IMR-90 (cell line): ENCODE results near the gene CR1L. TPM values are rescaled to one million over a fixed set of nuclear protein-coding genes. Genes with fewer than 3 reads are reported as not detected.

Source experiments
- ATAC-seq: fragments of 200-7000 bp; cut with Tn5 transposase; 2 replicates; pipeline ENCODE4 v1.9.1; 2020; ENCODE audit warnings: low read depth, mild to moderate bottlenecking, moderate library complexity
- BruUV-seq: library from RNA; stranded (reverse); fragments of 400-500 nt; replicated peaks from 2 replicates; lab custom pipeline; 2021; lab: Mats Ljungman, UMichigan
- CTCF ChIA-PET: fragments of 300-600 bp; formaldehyde crosslinking; extraction: SDS; loops from one replicate; lab custom pipeline; 2021; ENCODE audit warnings: antibody characterized with exemption; lab: Yijun Ruan, JAX
- POLR2A ChIA-PET: fragments of 300-600 bp; sonication (Branson Sonifier 250); formaldehyde crosslinking; loops from one replicate; lab custom pipeline; 2022; ENCODE audit warnings: antibody characterized with exemption; ENCODE audit not compliant: unreplicated experiment; lab: Charles Lee
- DNase-seq: peaks from one replicate; pipeline ENCODE4 v3.0.0; 2013
- H2AFZ ChIP-seq: replicated peaks from 2 replicates; pipeline ENCODE3; 2013; ENCODE audit warnings: low read length, mild to moderate bottlenecking; ENCODE audit not compliant: poor library complexity
- H2AK5ac ChIP-seq: 2 replicates; pipeline ENCODE4 v1.6.1; 2013; ENCODE audit warnings: low read depth, low read length, inconsistent platforms
- H2AK9ac ChIP-seq: replicated peaks from 2 replicates; pipeline ENCODE3; 2013; ENCODE audit warnings: mild to moderate bottlenecking, low read depth, low read length, moderate library complexity; ENCODE audit not compliant: poor library complexity
- H2BK120ac ChIP-seq: 2 replicates; pipeline ENCODE4 v1.6.1; 2013; ENCODE audit warnings: low read depth, low read length, inconsistent platforms
- H2BK15ac ChIP-seq: 3 replicates; pipeline ENCODE4 v1.6.1; 2013; ENCODE audit warnings: low read depth, low read length, inconsistent platforms
- H2BK20ac ChIP-seq: 2 replicates; pipeline ENCODE4 v1.6.1; 2013; ENCODE audit warnings: low read depth, mild to moderate bottlenecking, inconsistent platforms, low read length, moderate library complexity
- H2BK5ac ChIP-seq: 2 replicates; pipeline ENCODE4 v1.6.1; 2013; ENCODE audit warnings: mild to moderate bottlenecking, low read depth, low read length, inconsistent platforms; ENCODE audit not compliant: poor library complexity, severe bottlenecking
- H3K14ac ChIP-seq: replicated peaks from 2 replicates; pipeline ENCODE4 v1.6.1; 2013; ENCODE audit warnings: low read depth, low read length, inconsistent platforms
- H3K18ac ChIP-seq: 2 replicates; pipeline ENCODE4 v1.6.1; 2013; ENCODE audit warnings: low read depth, low read length, control low read depth
- H3K23ac ChIP-seq: 2 replicates; pipeline ENCODE4 v1.6.1; 2013; ENCODE audit warnings: low read depth, low read length, inconsistent platforms
- H3K27ac ChIP-seq: 2 replicates; pipeline ENCODE4 v1.5.1; 2013; ENCODE audit warnings: mild to moderate bottlenecking, control low read depth, low read length; ENCODE audit not compliant: insufficient read depth
- H3K27me3 ChIP-seq: 2 replicates; pipeline ENCODE4 v1.6.1; 2013; ENCODE audit warnings: low read length; ENCODE audit not compliant: control insufficient read depth, insufficient read depth
- H3K36me3 ChIP-seq: 2 replicates; pipeline ENCODE4 v1.6.1; 2013; ENCODE audit warnings: low read length, mixed read lengths; ENCODE audit not compliant: control insufficient read depth, insufficient read depth
- H3K4ac ChIP-seq: 2 replicates; pipeline ENCODE4 v1.6.1; 2013; ENCODE audit warnings: low read depth, low read length, inconsistent platforms
- H3K4me1 ChIP-seq: 2 replicates; pipeline ENCODE4 v1.6.1; 2013; ENCODE audit warnings: low read length, mixed read lengths; ENCODE audit not compliant: control insufficient read depth, insufficient read depth
- H3K4me2 ChIP-seq: 2 replicates; pipeline ENCODE4 v1.6.1; 2013; ENCODE audit warnings: low read depth, mild to moderate bottlenecking, control low read depth, low read length, moderate library complexity
- H3K4me3 ChIP-seq: 2 replicates; pipeline ENCODE4 v1.5.1; 2013; ENCODE audit warnings: low read depth, mild to moderate bottlenecking, control low read depth, low read length, moderate library complexity; ENCODE audit not compliant: insufficient read depth
- H3K56ac ChIP-seq: 2 replicates; pipeline ENCODE4 v1.6.1; 2013; ENCODE audit warnings: low read length, inconsistent platforms; ENCODE audit not compliant: insufficient read depth; ENCODE audit errors: extremely low read depth
- H3K79me1 ChIP-seq, 2 experiments: 2 replicates each; pipeline ENCODE4 v1.6.1; 2013; ENCODE audit warnings: low read length in 2 of 2, inconsistent platforms in 1 of 2, low read depth in 1 of 2
- H3K9ac ChIP-seq: 2 replicates; pipeline ENCODE4 v1.6.1; 2013; ENCODE audit warnings: low read depth, low read length, control low read depth
- H3K9me1 ChIP-seq: 2 replicates; pipeline ENCODE4 v1.6.1; 2013; ENCODE audit warnings: low read length, inconsistent platforms; ENCODE audit not compliant: insufficient read depth
- H3K9me3 ChIP-seq: 2 replicates; pipeline ENCODE4 v1.6.1; 2013; ENCODE audit warnings: low read length; ENCODE audit not compliant: control insufficient read depth, insufficient read depth
- H4K20me1 ChIP-seq: 2 replicates; pipeline ENCODE4 v1.6.1; 2013; ENCODE audit warnings: low read length, inconsistent platforms; ENCODE audit not compliant: insufficient read depth
- H4K5ac ChIP-seq: 2 replicates; pipeline ENCODE4 v1.6.1; 2013; ENCODE audit warnings: mild to moderate bottlenecking, low read depth, low read length, control low read depth
- H4K8ac ChIP-seq, 2 experiments: 2 replicates each; pipeline ENCODE4 v1.6.1; 2013; ENCODE audit warnings: low read depth in 2 of 2, low read length in 2 of 2, control low read depth in 1 of 2, inconsistent platforms in 1 of 2
- H4K91ac ChIP-seq: 2 replicates; pipeline ENCODE4 v1.6.1; 2013; ENCODE audit warnings: low read depth, low read length, inconsistent platforms; ENCODE audit not compliant: insufficient read depth
- CEBPB ChIP-seq: IDR thresholded peaks from 2 replicates; pipeline ENCODE4 v1.6.1; 2012; ENCODE audit warnings: low read depth, low read length, improper control_type of control experiment
- CTCF ChIP-seq: conservative IDR thresholded peaks from 2 replicates; pipeline ENCODE4 v1.5.1; 2012; ENCODE audit warnings: mild to moderate bottlenecking, low read depth, low read length, improper control_type of control experiment
- MAZ ChIP-seq: IDR thresholded peaks from 2 replicates; pipeline ENCODE4 v1.6.1; 2012; ENCODE audit warnings: low read depth, mild to moderate bottlenecking, low read length, improper control_type of control experiment, moderate library complexity, borderline replicate concordance
- RAD21 ChIP-seq: IDR thresholded peaks from 2 replicates; pipeline ENCODE4 v1.6.1; 2012; ENCODE audit warnings: low read length, improper control_type of control experiment
- SMC3 ChIP-seq: fragments of 150-350 bp; IDR thresholded peaks from 2 replicates; pipeline ENCODE4 v1.6.1; 2016; ENCODE audit warnings: low read depth, mild to moderate bottlenecking, antibody characterized with exemption, low read length, moderate library complexity
- WGBS, 2 experiments: methylation state at CpG; one replicate each; pipeline versions ENCODE4 v1.1.5 to v1.1.7; 2013; ENCODE audit warnings: missing lambda C conversion rate in 2 of 2; ENCODE audit not compliant: insufficient read length in 1 of 2; ENCODE audit errors: extremely low coverage in 2 of 2; 5-methylcytosine and 5-hydroxymethylcytosine counted together
- dilution Hi-C: fragments of 300-500 bp; cut with HindIII; formaldehyde crosslinking; loops from one replicate; pipeline ENCODE4 v1.14.3; 2018; ENCODE audit warnings: low sequenced_read_pairs; ENCODE audit not compliant: unreplicated experiment
- in situ Hi-C: fragments of 300-500 bp; cut with MboI; formaldehyde crosslinking; loops from 3 replicates; pipeline ENCODE4 v1.14.3; 2019; ENCODE audit warnings: low sequenced_read_pairs, inconsistent platforms, mixed read lengths
- intact Hi-C: fragments of 100-400 bp; cut with micrococcal nuclease; formaldehyde crosslinking; loops from 2 replicates; pipeline ENCODE4 v1.10.0; 2022
- polyA plus RNA-seq, 3 experiments: library from polyadenylated mRNA; depleted of rRNA; stranded (reverse); fragments of >200 nt; gene quantifications; 2 replicates each; pipeline ENCODE4 v1.2.3, GENCODE V29; 2012; ENCODE audit warnings: low replicate concordance in 1 of 3
- total RNA-seq: library from RNA; depleted of rRNA; stranded (reverse); fragments of >200 nt; gene quantifications from 2 replicates; pipeline ENCODE4 v1.2.3, GENCODE V29; 2012

CR1L gene
- total and polyA plus RNA-seq, 2 of the 4 experiments (the other 2 are of a cell fraction): not detected

GRCh38 chr1:207654320-207654719, 9.4 kb downstream of the CR1L start:
- no peaks in the 10 kb centered on the region for H3K79me1 ChIP-seq
- H3K27ac ChIP-seq: no peak overlapping the region
- ChIA-PET CTCF (interaction anchor here (0.9 kb wide), 2 partner anchors 38 to 44 kb away, joined by 3 read pairs; no protein-coding TSS in a partner anchor), POLR2A (no interaction called here)
- TF ChIP-seq CTCF (peak; percentile 38; the same call in 1 of the 2 replicates), SMC3 (peak; percentile 38; the same call in 1 of the 2 replicates), MAZ (no peak), CEBPB (no peak), RAD21 (peak; percentile 14; the same call in 1 of the 2 replicates)
- H3K9me3 ChIP-seq: no peaks in the 10 kb centered on the region
- no peak overlapping the region for H4K5ac ChIP-seq
- H2AK9ac ChIP-seq: no peak overlapping the region
- no peaks in the 10 kb centered on the region for H4K20me1 ChIP-seq
- no TSS peak for BruUV-seq
- ATAC-seq: peak; percentile 78
- DNase-seq: peak; percentile 4
- no peak overlapping the region for H3K4me2 ChIP-seq
- no peak overlapping the region for H2AK5ac ChIP-seq
- H3K9ac ChIP-seq: no peak overlapping the region
- in situ Hi-C loops (no loop called here), intact Hi-C loops (loop anchor here (1.0 kb wide), 1 partner anchor 45 kb away; no protein-coding TSS in a partner anchor), dilution Hi-C loops (no loop called here)
- no peak overlapping the region for H2BK5ac ChIP-seq
- H2BK120ac ChIP-seq: no peak overlapping the region
- no peak overlapping the region for H3K4ac ChIP-seq
- no peak overlapping the region for H3K18ac ChIP-seq
- no CpG with 5 or more reads among the region's 2 CpGs for WGBS, 2 experiments
- no peak overlapping the region for H2AFZ ChIP-seq
- no peak overlapping the region for H4K8ac ChIP-seq
- no peak overlapping the region for H2BK20ac ChIP-seq
- H3K23ac ChIP-seq: no peak overlapping the region
- no peak overlapping the region for H4K91ac ChIP-seq
- no peaks in the 10 kb centered on the region for H3K9me1 ChIP-seq
- no peak overlapping the region for H2BK15ac ChIP-seq
- H3K14ac ChIP-seq: no peak overlapping the region
- H3K4me1 ChIP-seq: no peaks in the 10 kb centered on the region
- H3K36me3 ChIP-seq: no peaks in the 10 kb centered on the region
- H3K56ac ChIP-seq: no peak overlapping the region
- H3K4me3 ChIP-seq: no peak overlapping the region
- H3K27me3 ChIP-seq: peaks cover 8% of the 10 kb centered on the region
